ENCODE results near the gene NTM.

DNA sequence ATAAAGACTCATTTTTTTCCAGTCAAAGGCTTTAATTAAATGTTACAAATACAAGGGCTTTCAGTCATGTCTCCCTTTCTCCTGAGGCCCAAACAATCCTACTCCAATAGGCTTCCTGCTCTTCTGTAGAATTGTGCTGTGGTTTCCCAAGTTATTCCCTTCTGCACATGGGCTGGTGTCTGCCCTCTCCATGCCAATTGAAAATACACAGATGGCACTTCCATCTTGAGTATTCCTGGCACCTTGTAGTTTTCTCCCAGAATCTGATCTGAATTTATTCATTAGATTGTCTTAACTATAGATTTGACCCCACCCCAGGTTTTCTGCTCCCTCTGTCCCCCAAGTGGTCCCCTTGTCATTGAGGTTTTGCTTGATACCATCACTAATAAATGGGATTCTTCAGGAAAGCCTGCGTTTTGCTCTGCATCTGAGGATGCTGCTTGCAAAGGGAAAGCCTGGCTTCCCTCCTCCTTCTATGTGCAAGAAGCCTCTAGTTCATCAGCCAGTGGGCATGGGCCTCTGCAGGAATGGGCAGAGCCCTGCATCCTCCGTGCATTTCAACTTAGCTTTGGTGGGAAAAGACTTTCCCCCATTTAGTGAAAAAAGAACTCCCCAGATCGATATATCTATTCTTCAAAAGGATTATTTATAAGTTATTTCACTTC is 926.7 kb downstream of the NTM start:
- TF ChIP-seq EP300 (IDR thresholded peaks at IDR 0.05) (no peak), POLR2A (IDR thresholded peaks at IDR 0.05) (no peak), POLR2AphosphoS5 (IDR thresholded peaks at IDR 0.05) (no peak)
